GM23338 (cell line): Measurements from ENCODE around the gene GRK5. TPM values are rescaled to one million over a fixed set of nuclear protein-coding genes. Genes with fewer than 3 reads are reported as not detected.
A peak's percentile ranks its signal among the peaks of the same experiment; 100 is the strongest.

Source experiments
- ATAC-seq: fragments of 200-7000 bp; cut with Tn5 transposase; 3 replicates; pipeline ENCODE4 v1.9.1; 2020
- DNase-seq: peaks from one replicate; pipeline ENCODE4 v3.0.0-alpha.2; 2015; ENCODE audit warnings: low spot score
- H2AFZ ChIP-seq: fragments of 200-600 bp; sonication (generic); 2 replicates; pipeline ENCODE4 v1.8.0; 2016; ENCODE audit warnings: antibody characterized with exemption, mild to moderate bottlenecking, moderate library complexity
- H3F3A ChIP-seq: fragments of 200-600 bp; sonication (generic); replicated peaks from 2 replicates; pipeline ENCODE4 v1.8.0; 2017; ENCODE audit warnings: antibody characterized with exemption, mixed run types, low read depth
- H3K27ac ChIP-seq: fragments of 200-600 bp; sonication (generic); 2 replicates; pipeline ENCODE4 v1.6.1; 2016; ENCODE audit warnings: low read depth
- H3K27me3 ChIP-seq: fragments of 200-600 bp; sonication (generic); 2 replicates; pipeline ENCODE4 v1.8.0; 2016; ENCODE audit warnings: mild to moderate bottlenecking, mixed run types, moderate library complexity; ENCODE audit not compliant: insufficient read depth
- H3K36me3 ChIP-seq: fragments of 200-600 bp; sonication (generic); 2 replicates; pipeline ENCODE4 v1.8.0; 2016; ENCODE audit warnings: mild to moderate bottlenecking; ENCODE audit not compliant: insufficient read depth
- H3K4me1 ChIP-seq: fragments of 200-600 bp; sonication (generic); 2 replicates; pipeline ENCODE4 v1.8.0; 2016; ENCODE audit warnings: mild to moderate bottlenecking, moderate library complexity; ENCODE audit not compliant: insufficient read depth
- H3K4me2 ChIP-seq: fragments of 200-600 bp; sonication (generic); 2 replicates; pipeline ENCODE4 v1.7.1; 2017; ENCODE audit warnings: mixed run types
- H3K4me3 ChIP-seq: fragments of 200-600 bp; sonication (generic); 2 replicates; pipeline ENCODE4 v1.6.1; 2016; ENCODE audit warnings: mixed run types
- H3K79me2 ChIP-seq: fragments of 200-600 bp; sonication (generic); replicated peaks from 2 replicates; pipeline ENCODE4 v1.8.0; 2017; ENCODE audit warnings: mild to moderate bottlenecking; ENCODE audit not compliant: insufficient read depth
- H3K9me2 ChIP-seq: fragments of 200-600 bp; sonication (generic); 2 replicates; pipeline ENCODE4 v1.8.0; 2017; ENCODE audit not compliant: insufficient read depth
- H4K20me1 ChIP-seq: fragments of 200-600 bp; sonication (generic); replicated peaks from 2 replicates; pipeline ENCODE4 v1.8.0; 2017; ENCODE audit warnings: mild to moderate bottlenecking; ENCODE audit not compliant: insufficient read depth
- H3K27ac Mint-ChIP-seq: 2 replicates; pipeline ENCODE4 v1.8.0; 2020; ENCODE audit warnings: inconsistent platforms, mild to moderate bottlenecking, moderate library complexity, mixed read lengths
- H3K27me3 Mint-ChIP-seq: 3 replicates; pipeline ENCODE4 v1.8.0; 2022; ENCODE audit warnings: low read depth, mild to moderate bottlenecking, moderate library complexity, mixed read lengths, inconsistent platforms; ENCODE audit not compliant: insufficient read depth, poor library complexity
- H3K36me3 Mint-ChIP-seq: 3 replicates; pipeline ENCODE4 v1.8.0; 2021; ENCODE audit warnings: low read depth, mild to moderate bottlenecking, inconsistent platforms, moderate library complexity, mixed read lengths
- H3K4me1 Mint-ChIP-seq: 3 replicates; pipeline ENCODE4 v1.8.0; 2020; ENCODE audit warnings: mild to moderate bottlenecking, inconsistent platforms, mixed read lengths
- H3K4me3 Mint-ChIP-seq: 3 replicates; pipeline ENCODE4 v1.8.0; 2021; ENCODE audit warnings: moderate library complexity, mild to moderate bottlenecking, inconsistent platforms, mixed read lengths
- H3K9me3 Mint-ChIP-seq: 3 replicates; pipeline ENCODE4 v1.8.0; 2020; ENCODE audit warnings: moderate library complexity, mild to moderate bottlenecking, inconsistent platforms, mixed read lengths
- CREB1 ChIP-seq: fragments of 250-450 bp; sonication (Bioruptor Pico); IDR thresholded peaks from 2 replicates; pipeline ENCODE4 v1.5.0; 2020; ENCODE audit warnings: low read depth, mild to moderate bottlenecking, moderate library complexity
- EZH2 ChIP-seq: fragments of 200-600 bp; sonication (generic); IDR thresholded peaks from one replicate; pipeline ENCODE4 v1.8.0; 2017; ENCODE audit warnings: antibody characterized with exemption, mild to moderate bottlenecking, low read depth; ENCODE audit not compliant: unreplicated experiment
- EZH2phosphoT487 ChIP-seq: fragments of 200-600 bp; sonication (generic); IDR thresholded peaks from one replicate; pipeline ENCODE4 v1.8.1; 2018; ENCODE audit warnings: antibody characterized with exemption; ENCODE audit not compliant: unreplicated experiment
- ZNF114 ChIP-seq: fragments of 250-450 bp; sonication (Bioruptor Pico); IDR thresholded peaks from 2 replicates; pipeline ENCODE4 v1.5.0; 2020; ENCODE audit warnings: mild to moderate bottlenecking, moderate library complexity
- ZNF331 ChIP-seq: fragments of 250-450 bp; sonication (Bioruptor Pico); IDR thresholded peaks from 2 replicates; pipeline ENCODE4 v1.5.0; 2020; ENCODE audit warnings: low read depth, mild to moderate bottlenecking, moderate library complexity
- ZNF462 ChIP-seq: fragments of 250-450 bp; sonication (Bioruptor Pico); IDR thresholded peaks from 2 replicates; pipeline ENCODE4 v1.5.0; 2020; ENCODE audit warnings: mild to moderate bottlenecking, moderate library complexity
- polyA plus RNA-seq: library from polyadenylated mRNA; unstranded; fragments of >200 nt; fragmentation: Nextera tagmentation; extraction: Ambion mirVana; gene quantifications from 2 replicates; pipeline ENCODE4 v1.2.1, GENCODE V29; 2016
- total RNA-seq: library from RNA; depleted of rRNA; stranded (reverse); fragments of >200 nt; shearing (Covaris generic); gene quantifications from 2 replicates; pipeline ENCODE4 v1.2.3, GENCODE V29; 2014
- TF ChIP-seq, protein P1 (sequence below), 2 experiments: fragments of 200-600 bp in 1 of 2; sonication (generic) in 1 of 2; conservative IDR thresholded peaks; 2 replicates each; pipeline versions ENCODE4 v1.5.1 to v1.6.1; 2016 to 2017; ENCODE audit warnings: antibody characterized with exemption in 2 of 2, low read depth in 2 of 2, mild to moderate bottlenecking in 2 of 2, moderate library complexity in 1 of 2

GRK5 gene
- total and polyA plus RNA-seq, 2 experiments from 2014 or later: 0.53 to 2.0 TPM

GRCh38 chr10:119206603-119207365 lies 587 bp upstream of the GRK5 start:
- Histone ChIP-seq H3K79me2 (no peaks in the 10 kb centered on the region), H3K4me1 (peaks cover 32% of the 10 kb centered on the region), H2AFZ (peak overlapping the region; percentile 92), H3K9me2 (no peaks in the 10 kb centered on the region), H4K20me1 (no peaks in the 10 kb centered on the region; the same call in 1 of the 2 replicates), H3K36me3 (no peaks in the 10 kb centered on the region), H3K27me3 (peaks cover 18% of the 10 kb centered on the region), H3K27ac (no peak overlapping the region), H3K4me2 (peak overlapping the region; percentile 84), H3K4me3 (peak overlapping the region; percentile 86), H3F3A (peaks cover 10% of the 10 kb centered on the region; the same call in 1 of the 2 replicates)
- Mint-ChIP-seq H3K27me3 (peaks cover 20% of the 10 kb centered on the region), H3K36me3 (no peaks in the 10 kb centered on the region), H3K4me3 (peak overlapping the region; percentile 76), H3K27ac (no peak overlapping the region), H3K9me3 (no peaks in the 10 kb centered on the region), H3K4me1 (peaks cover 37% of the 10 kb centered on the region)
- DNase-seq (peak; percentile 76), ATAC-seq (peak; percentile 56)
- TF ChIP-seq CREB1 (CRISPR knock-in tag): no peak
- TF ChIP-seq, protein P1, sequence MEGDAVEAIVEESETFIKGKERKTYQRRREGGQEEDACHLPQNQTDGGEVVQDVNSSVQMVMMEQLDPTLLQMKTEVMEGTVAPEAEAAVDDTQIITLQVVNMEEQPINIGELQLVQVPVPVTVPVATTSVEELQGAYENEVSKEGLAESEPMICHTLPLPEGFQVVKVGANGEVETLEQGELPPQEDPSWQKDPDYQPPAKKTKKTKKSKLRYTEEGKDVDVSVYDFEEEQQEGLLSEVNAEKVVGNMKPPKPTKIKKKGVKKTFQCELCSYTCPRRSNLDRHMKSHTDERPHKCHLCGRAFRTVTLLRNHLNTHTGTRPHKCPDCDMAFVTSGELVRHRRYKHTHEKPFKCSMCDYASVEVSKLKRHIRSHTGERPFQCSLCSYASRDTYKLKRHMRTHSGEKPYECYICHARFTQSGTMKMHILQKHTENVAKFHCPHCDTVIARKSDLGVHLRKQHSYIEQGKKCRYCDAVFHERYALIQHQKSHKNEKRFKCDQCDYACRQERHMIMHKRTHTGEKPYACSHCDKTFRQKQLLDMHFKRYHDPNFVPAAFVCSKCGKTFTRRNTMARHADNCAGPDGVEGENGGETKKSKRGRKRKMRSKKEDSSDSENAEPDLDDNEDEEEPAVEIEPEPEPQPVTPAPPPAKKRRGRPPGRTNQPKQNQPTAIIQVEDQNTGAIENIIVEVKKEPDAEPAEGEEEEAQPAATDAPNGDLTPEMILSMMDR (conservative IDR thresholded peaks at IDR 0.05; ENCODE audit: low read depth in 2 of 2): peak; percentile 61 to 70
- no peak for TF ChIP-seq EZH2phosphoT487
- TF ChIP-seq EZH2: no peak
- no peak for TF ChIP-seq ZNF331
- TF ChIP-seq ZNF462 (CRISPR knock-in tag): no peak
- no peak for TF ChIP-seq ZNF114
